ELR (cell line): Measurements from ENCODE around the gene LLCFC1.

Experiments used
- DNase-seq: peaks from one replicate; pipeline ENCODE4 v3.0.0-alpha.2; 2015; ENCODE audit warnings: low read depth

LLCFC1 gene

DNA sequence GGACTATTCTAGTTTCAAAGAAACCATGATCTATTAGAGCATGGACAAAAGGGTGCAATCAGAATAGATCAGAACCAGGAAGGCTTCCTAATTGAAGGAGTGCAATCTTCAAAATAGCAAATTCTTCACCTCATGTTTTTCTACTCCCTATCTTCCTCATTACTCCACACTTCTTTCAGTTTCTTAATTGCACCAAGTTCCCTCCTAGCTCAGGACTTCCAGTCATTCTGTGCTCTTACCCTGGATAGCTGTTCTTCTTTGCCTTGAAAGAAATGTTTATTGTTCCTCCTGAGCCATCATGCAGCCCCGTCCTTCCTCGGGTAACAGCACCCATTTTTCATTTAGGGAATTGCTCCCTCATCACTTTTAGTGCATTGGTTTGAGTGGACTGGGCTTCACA lies 28.8 kb upstream of the LLCFC1 start:
- no peak for DNase-seq

DNA sequence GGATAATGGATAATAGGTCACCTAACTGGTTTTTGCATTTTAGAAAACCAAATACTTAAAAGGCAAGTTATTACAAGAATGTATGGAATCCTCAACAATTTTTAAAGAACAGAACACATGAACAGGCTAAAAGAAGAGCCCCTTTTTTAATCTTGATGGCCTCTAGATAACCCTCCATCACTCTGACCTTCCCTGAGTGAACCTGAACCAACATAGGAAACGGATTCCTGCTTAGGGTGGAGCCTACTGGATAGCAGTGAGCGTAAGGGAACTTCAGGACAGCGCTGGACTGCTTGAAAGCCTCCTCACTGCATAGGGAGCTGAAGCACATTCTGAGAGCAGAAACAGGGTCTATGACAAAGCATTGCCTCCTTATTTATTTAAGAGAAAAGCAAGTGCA lies 26.2 kb upstream of the LLCFC1 start:
- DNase-seq = no peak

GRCh38 chr7:142913566-142913965 lies 25.7 kb upstream of the LLCFC1 start:
- no peak for DNase-seq

DNA sequence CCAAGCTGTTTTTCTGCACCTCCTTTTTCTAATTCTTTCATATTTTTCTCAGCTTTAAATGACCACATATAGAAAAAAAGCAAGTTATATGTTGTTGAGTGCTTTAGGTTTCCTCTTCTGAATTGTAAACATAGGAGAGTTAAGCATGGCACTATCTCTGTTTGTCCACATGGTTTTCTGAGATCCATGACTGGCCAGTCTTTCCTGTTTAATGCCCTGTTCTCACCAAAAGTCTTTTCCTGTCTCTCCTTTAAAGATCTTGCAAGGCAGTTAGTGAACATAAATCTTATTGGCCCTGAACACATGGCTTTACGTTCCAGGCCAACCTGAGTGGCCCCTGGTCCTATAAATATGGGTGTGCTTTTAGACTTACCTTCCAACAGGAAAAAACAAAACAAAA lies 25.2 kb upstream of the LLCFC1 start:
- DNase-seq = no peak

DNA sequence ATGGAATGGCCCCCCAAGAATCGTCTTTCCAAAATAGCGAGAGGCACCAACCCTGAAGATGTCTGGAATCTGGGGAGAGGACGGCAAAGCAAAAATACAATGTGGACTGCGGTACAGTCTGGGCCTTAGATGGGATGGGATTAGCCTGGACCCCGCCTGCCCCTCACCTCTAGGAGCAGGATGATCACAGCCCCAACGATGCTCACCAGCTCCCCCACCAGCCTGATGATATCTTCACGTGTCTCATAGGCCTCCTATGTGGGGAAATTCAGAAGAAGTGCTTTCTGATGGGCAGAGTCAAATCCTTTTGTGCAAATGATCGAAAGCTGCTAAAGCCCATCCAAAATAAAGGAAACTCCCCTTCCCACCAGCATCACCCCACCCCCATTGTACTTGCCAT lies 24.0 kb upstream of the LLCFC1 start:
- no peak for DNase-seq

- no peak for DNase-seq
Observed at GRCh38 chr7:142916508-142916907, 22.8 kb upstream of the LLCFC1 start.

DNA sequence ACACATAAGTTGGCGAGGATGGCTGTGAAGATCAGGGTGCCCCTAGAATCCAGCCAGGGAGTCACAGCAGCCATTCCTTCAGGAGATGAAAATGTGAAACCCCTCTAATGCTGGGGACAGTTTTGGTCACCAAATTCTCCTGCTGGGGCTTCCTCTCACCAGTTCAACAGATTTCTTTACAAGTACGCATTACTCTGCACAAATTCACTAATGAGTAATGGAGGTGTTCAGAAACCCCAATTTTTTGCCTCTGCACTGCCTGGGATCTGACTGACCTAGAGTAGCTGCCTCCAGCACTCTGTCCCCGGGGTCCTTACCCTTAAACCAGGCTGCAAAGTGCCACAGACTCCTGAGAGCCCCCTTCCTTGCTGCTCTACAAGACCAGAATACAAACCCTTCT lies 21.8 kb upstream of the LLCFC1 start:
- DNase-seq = no peak

- DNase-seq = no peak
Observed at GRCh38 chr7:142918901-142919300, 20.4 kb upstream of the LLCFC1 start.

- DNase-seq = no peak
Observed at GRCh38 chr7:142919656-142920055, 19.6 kb upstream of the LLCFC1 start.

DNA sequence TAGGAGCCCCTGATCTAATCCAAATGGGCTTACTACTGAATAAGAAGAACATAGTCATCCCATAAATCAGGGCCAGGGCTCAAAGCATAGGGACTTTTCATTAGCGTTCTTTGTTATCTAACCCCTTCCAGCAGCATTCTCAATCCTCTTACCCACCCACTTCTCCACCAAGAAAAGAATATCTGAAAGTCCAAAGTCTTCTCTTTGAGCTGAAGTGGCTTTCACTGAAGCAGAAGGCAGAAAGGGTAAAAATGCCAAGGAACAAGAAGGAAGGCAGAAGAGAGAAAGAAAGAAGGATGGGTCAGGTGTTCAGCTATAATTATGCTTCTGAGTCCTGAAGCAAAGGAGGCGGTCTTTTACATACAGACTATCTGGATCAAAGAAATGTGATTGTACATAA lies 15.9 kb upstream of the LLCFC1 start:
- DNase-seq = no peak

DNA sequence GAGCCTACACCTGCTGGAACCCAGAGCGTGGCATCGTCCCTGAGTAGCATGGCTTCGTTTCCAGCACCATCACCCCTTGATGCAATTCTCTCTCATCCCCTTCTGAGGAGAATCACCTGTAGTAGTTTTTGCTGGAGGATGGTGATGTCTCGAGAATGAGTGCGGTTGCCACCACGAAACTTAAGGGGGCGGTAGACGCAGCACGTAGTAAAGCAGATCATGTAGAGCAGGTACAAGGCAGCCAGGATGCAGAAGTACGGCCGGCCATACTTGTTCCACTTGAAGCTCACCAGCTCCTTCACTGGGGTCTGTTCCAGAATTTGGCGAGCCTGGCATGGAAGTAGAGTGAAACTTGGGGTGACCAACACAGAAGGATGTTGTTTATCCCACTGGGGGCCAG lies 13.9 kb upstream of the LLCFC1 start:
- no peak for DNase-seq

DNA sequence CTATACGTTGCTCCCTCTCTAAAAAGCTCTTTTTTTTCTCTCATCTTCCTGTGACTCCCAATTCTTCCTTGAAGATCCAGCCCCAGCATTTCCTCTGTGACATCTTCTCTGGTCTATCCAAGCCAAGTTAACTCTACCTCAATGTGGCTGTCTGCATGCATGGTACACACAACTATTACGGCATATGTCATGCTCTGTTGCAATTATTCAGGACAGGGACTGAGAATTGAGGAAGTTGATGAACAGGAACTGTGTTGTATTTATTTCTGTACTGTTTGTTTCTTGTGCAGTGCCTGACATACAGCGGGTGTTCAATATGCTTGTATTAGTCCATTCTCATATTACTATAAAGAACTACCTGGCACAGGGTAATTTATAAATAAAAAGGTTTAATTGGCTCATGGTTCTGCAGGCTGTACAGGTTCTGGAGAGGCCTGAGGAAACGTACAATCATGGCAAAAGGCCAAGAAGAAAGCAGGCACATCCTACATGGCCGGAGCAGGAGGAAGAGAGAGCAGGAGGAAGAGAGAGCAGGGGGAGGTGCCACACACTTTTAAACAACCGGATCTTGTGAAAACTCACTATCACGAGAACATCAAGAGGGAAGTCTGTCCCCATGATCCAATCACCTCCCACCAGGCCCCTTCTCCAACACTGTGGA lies 12.1 kb upstream of the LLCFC1 start:
- DNase-seq = no peak

- no peak for DNase-seq
Observed at GRCh38 chr7:142927949-142928348, 11.3 kb upstream of the LLCFC1 start.

DNA sequence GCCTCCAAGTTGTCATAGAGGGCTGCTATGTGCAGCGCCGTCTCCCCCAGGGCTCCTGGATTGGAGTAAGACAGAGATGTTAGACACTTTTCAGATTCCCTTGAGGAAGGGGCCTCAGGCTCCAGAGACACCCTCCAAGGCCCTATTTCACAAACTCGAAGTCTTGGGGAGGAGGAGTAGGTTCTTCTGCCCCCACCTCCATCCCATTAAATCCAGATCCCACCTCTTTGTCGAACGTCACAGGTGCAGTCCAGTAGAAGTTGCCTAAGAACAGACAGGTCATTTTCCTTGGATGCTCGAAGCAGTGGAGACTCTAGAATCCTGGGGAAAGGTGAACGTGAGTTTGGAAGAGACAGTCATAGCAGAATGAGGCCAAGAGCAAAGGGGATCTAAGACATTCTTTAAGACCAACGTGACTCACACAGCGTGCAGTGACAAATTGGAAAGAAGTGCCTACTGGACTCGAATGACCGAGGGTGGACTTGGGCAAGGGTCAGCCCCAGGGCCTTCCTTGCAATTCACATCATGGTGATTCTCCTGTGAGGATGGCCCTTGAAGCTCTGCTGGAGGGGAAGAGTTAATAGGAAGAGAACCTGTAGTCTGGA lies 9.1 kb upstream of the LLCFC1 start:
- DNase-seq = no peak

- DNase-seq = no peak
Observed at GRCh38 chr7:142932386-142933091, 6.7 kb upstream of the LLCFC1 start.

DNA sequence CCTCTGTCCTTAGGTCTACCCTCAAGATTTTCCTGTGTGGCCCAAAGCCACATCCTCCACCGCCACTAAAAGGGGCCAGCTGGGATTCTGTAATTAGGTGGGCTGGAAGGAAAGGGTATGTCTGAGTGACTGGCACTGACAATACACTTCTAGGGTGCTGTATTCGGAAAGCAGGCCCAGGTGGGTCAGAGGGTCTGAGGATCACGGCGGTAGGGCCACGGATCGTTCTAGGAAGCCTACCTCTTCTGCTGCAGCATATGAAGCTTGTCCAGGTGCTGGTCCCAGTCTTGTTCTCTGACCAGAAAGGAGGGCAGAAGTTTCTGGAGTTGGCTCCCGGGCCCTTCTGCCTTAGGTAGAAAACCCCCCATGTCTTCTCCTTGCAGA lies 6.2 kb upstream of the LLCFC1 start:
- no peak for DNase-seq

DNA sequence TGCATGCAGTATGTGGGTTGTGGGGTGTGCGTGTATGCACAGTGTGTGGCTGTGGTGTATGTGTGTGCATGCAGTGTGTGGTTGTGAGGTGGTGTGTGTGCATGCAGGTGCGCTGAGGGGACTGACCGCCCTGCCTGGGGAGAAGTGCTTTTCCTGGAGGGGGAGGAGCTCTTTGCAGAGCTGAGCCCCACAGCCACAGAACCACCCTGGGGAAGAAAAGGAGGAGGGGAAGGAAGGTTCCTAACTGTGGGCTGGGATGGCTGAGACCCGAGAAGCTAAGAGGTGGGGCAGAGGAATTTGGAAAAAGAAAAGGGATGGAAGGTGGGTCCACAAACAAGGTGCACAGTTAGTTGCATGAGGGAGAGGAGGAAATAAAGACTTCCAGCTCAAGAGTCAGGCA lies 5.7 kb upstream of the LLCFC1 start, which contains the start of gene TRPV5:
TRPV5 (minus strand) TSS at position 123 of the 400 bp plus-strand sequence. CDS start 287 bp downstream, outside the sequence.
- DNase-seq = no peak

- DNase-seq = no peak
Observed at GRCh38 chr7:142934056-142934455, 5.2 kb upstream of the LLCFC1 start.

DNA sequence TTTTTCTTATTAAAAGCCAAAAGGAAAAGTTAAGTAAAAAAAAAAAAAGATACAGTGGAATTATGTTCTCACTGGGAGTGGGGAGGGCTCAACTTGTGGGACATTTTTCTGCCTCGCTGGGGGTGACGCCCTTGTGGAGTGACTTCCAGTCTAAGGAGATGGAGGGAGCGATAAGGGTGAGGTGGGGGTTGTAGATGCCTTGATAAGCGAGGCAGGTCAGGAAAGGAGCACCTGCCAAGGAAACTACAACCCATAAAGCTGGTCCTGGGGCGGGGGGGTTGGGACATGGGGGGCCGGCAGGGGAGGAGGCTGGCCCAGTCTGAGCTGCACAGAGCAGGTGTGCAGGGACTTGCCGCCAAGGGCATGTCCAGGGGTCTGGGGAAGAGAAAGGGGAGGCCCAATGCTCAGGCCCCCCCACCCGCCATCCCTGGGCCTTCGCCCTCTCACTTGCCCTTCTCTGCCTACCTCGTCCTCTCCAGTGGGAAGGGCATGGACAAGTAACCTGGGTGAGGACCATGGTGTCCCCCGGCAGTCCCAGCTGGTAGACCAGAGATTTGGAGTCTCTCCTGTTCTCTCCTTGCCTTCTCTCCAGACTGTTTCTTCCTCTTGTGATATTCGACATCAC lies 3.2 kb upstream of the LLCFC1 start:
- no peak for DNase-seq

DNA sequence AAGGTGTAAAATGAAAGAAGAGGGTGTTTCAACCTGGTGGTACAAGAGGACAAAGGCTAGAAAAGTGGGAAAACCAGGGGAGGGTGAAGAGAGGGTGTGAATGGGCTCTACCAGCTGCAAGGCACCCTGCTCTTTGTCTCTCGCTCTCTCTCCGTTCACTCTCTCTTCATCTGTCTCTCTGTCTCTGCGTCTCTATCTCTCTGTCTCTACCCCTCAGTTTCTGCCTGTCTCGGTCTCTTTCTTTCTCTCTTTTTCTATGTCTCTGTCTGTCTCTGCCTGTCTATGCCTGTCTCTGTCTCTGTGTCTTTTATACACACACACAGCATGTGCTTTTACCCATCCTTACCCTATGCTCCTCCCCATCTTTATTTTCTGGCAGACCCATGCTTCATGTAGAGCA lies 673 bp upstream of the LLCFC1 start:
- DNase-seq = no peak

GRCh38 chr7:142940966-142941535 lies 1.8 kb downstream of the LLCFC1 start:
- no peak for DNase-seq

DNA sequence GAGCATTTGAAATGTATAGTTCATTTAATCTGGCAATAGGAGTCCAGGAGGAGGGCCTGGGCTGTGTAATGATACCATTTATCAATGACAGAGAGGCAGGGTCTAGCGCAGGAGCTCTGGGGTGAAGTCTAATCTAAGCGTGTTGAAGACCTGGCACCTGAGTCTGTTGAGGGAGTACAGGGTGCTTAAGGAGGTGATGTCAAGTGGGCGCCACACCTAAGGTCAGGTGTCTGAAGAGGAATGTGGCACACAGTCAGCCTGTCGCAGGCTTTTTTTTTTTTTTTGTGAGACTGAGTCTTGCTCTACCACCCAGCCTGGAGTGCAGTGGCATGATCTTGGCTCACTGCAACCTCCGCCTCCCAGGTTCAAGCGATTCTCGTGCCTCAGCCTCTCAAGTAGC lies 2.3 kb downstream of the LLCFC1 start:
- DNase-seq = no peak

- DNase-seq = no peak
Observed at GRCh38 chr7:142942746-142943145, 3.5 kb downstream of the LLCFC1 start.
